H9 (cell line): Measurements from ENCODE around the gene POLQ. TPM values are rescaled to one million over a fixed set of nuclear protein-coding genes. Genes with fewer than 3 reads are reported as not detected.

Source experiments
- DNase-seq: peaks from one replicate; pipeline ENCODE4 v3.0.0-alpha.2; 2017
- H2AFZ ChIP-seq: one replicate; pipeline ENCODE4 v1.6.1; 2013; ENCODE audit warnings: mild to moderate bottlenecking, low read length, control low read depth, moderate library complexity
- H2AK5ac ChIP-seq: 2 replicates; pipeline ENCODE4 v1.6.1; 2013; ENCODE audit warnings: low read length, control low read depth, mixed read lengths; ENCODE audit not compliant: insufficient read length
- H2BK120ac ChIP-seq: one replicate; pipeline ENCODE4 v1.6.1; 2013; ENCODE audit warnings: low read depth, mild to moderate bottlenecking, low read length, control low read depth, inconsistent platforms; ENCODE audit not compliant: poor library complexity, severe bottlenecking
- H2BK12ac ChIP-seq: 2 replicates; pipeline ENCODE4 v1.6.1; 2013; ENCODE audit warnings: low read length, control low read depth, mixed read lengths, low read depth; ENCODE audit not compliant: insufficient read length
- H2BK15ac ChIP-seq: 2 replicates; pipeline ENCODE4 v1.6.1; 2013; ENCODE audit warnings: low read depth, low read length, control low read depth
- H2BK20ac ChIP-seq: one replicate; pipeline ENCODE4 v1.6.1; 2013; ENCODE audit warnings: low read depth, mild to moderate bottlenecking, low read length, control low read depth, inconsistent platforms; ENCODE audit not compliant: poor library complexity, severe bottlenecking
- H2BK5ac ChIP-seq: 2 replicates; pipeline ENCODE4 v1.6.1; 2013; ENCODE audit warnings: low read length, control low read depth, mixed read lengths; ENCODE audit not compliant: insufficient read length
- H3K14ac ChIP-seq: 2 replicates; pipeline ENCODE4 v1.6.1; 2013; ENCODE audit warnings: low read length, control low read depth; ENCODE audit not compliant: insufficient read depth
- H3K18ac ChIP-seq: 2 replicates; pipeline ENCODE4 v1.6.1; 2013; ENCODE audit warnings: low read depth, mild to moderate bottlenecking, mixed read lengths, low read length, control low read depth; ENCODE audit not compliant: insufficient read length
- H3K23ac ChIP-seq: 2 replicates; pipeline ENCODE4 v1.6.1; 2013; ENCODE audit warnings: low read length, control low read depth, mixed read lengths, low read depth; ENCODE audit not compliant: insufficient read length
- H3K23me2 ChIP-seq: 2 replicates; pipeline ENCODE4 v1.6.1; 2013; ENCODE audit warnings: low read depth, mild to moderate bottlenecking, mixed read lengths, low read length, control low read depth; ENCODE audit not compliant: insufficient read length, poor library complexity, severe bottlenecking
- H3K27ac ChIP-seq: 2 replicates; pipeline ENCODE4 v1.5.1; 2013; ENCODE audit warnings: low read length, control low read depth, mixed read lengths, low read depth; ENCODE audit not compliant: insufficient read length
- H3K27me3 ChIP-seq: 2 replicates; pipeline ENCODE4 v1.6.1; 2013; ENCODE audit warnings: low read length, control low read depth, inconsistent platforms; ENCODE audit not compliant: insufficient read depth
- H3K4ac ChIP-seq: 2 replicates; pipeline ENCODE4 v1.6.1; 2013; ENCODE audit warnings: low read depth, mild to moderate bottlenecking, control low read depth, inconsistent platforms, low read length, moderate library complexity
- H3K4me1 ChIP-seq: 2 replicates; pipeline ENCODE4 v1.6.1; 2013; ENCODE audit warnings: low read length, control low read depth, inconsistent platforms; ENCODE audit not compliant: insufficient read depth
- H3K4me2 ChIP-seq: 2 replicates; pipeline ENCODE4 v1.6.1; 2013; ENCODE audit warnings: low read length, control low read depth, mixed read lengths; ENCODE audit not compliant: insufficient read length, insufficient read depth
- H3K56ac ChIP-seq: 2 replicates; pipeline ENCODE4 v1.6.1; 2013; ENCODE audit warnings: low read depth, mild to moderate bottlenecking, mixed read lengths, low read length, control low read depth; ENCODE audit not compliant: insufficient read length
- H3K79me1 ChIP-seq: 2 replicates; pipeline ENCODE4 v1.6.1; 2013; ENCODE audit warnings: low read depth, mild to moderate bottlenecking, moderate library complexity, low read length, control low read depth, inconsistent platforms; ENCODE audit not compliant: insufficient read depth, poor library complexity, severe bottlenecking
- H3K79me2 ChIP-seq: 2 replicates; pipeline ENCODE4 v1.6.1; 2013; ENCODE audit warnings: low read length, control low read depth, inconsistent platforms; ENCODE audit not compliant: insufficient read depth
- H3K9ac ChIP-seq: 2 replicates; pipeline ENCODE4 v1.6.1; 2013; ENCODE audit warnings: low read length, control low read depth, mixed read lengths; ENCODE audit not compliant: insufficient read length; ENCODE audit errors: extremely low read depth
- H3K9me3 ChIP-seq: one replicate; pipeline ENCODE4 v1.6.1; 2013; ENCODE audit warnings: low read depth, low read length, inconsistent platforms; ENCODE audit not compliant: control insufficient read depth
- H3T11ph ChIP-seq: one replicate; pipeline ENCODE4 v1.6.1; 2013; ENCODE audit warnings: mild to moderate bottlenecking, low read length, control low read depth, inconsistent platforms
- H4K20me1 ChIP-seq: one replicate; pipeline ENCODE4 v1.6.1; 2013; ENCODE audit not compliant: control insufficient read depth, insufficient read length, insufficient read depth
- H4K5ac ChIP-seq: 2 replicates; pipeline ENCODE4 v1.6.1; 2013; ENCODE audit warnings: low read depth, mild to moderate bottlenecking, mixed read lengths, low read length, control low read depth; ENCODE audit not compliant: insufficient read length
- H4K8ac ChIP-seq: replicated peaks from 2 replicates; pipeline ENCODE4 v1.6.1; 2013; ENCODE audit warnings: low read length, control low read depth, mixed read lengths, low read depth; ENCODE audit not compliant: insufficient read length
- H4K91ac ChIP-seq: 2 replicates; pipeline ENCODE4 v1.6.1; 2013; ENCODE audit warnings: low read depth, mild to moderate bottlenecking, moderate library complexity, mixed read lengths, low read length, control low read depth; ENCODE audit not compliant: insufficient read length
- H3K27ac Mint-ChIP-seq, 3 experiments: 2 replicates in 2 of 3; 3 replicates in 1 of 3; pipeline ENCODE4 v1.8.0; 2020 to 2021; ENCODE audit warnings: mixed read lengths in 3 of 3, mild to moderate bottlenecking in 1 of 3, moderate library complexity in 1 of 3
- H3K27me3 Mint-ChIP-seq: 2 replicates; pipeline ENCODE4 v1.8.0; 2021; ENCODE audit warnings: low read depth, mild to moderate bottlenecking, moderate library complexity, mixed read lengths
- H3K36me3 Mint-ChIP-seq, 3 experiments: 2 replicates in 2 of 3; 3 replicates in 1 of 3; pipeline ENCODE4 v1.8.0; 2020 to 2021; ENCODE audit warnings: low read depth in 3 of 3, mixed read lengths in 3 of 3; ENCODE audit not compliant: insufficient read depth in 1 of 3
- H3K4me1 Mint-ChIP-seq, 2 experiments: 2 replicates each; pipeline ENCODE4 v1.8.0; 2020; ENCODE audit warnings: mixed read lengths in 2 of 2
- H3K4me3 Mint-ChIP-seq, 2 experiments: 2 replicates in 1 of 2; 3 replicates in 1 of 2; pipeline ENCODE4 v1.8.0; 2020 to 2021; ENCODE audit warnings: mild to moderate bottlenecking in 2 of 2, mixed read lengths in 2 of 2, moderate library complexity in 1 of 2
- H3K9me3 Mint-ChIP-seq, 2 experiments: 2 replicates in 1 of 2; 3 replicates in 1 of 2; pipeline ENCODE4 v1.8.0; 2020; ENCODE audit warnings: mild to moderate bottlenecking in 2 of 2, mixed read lengths in 2 of 2, moderate library complexity in 1 of 2
- whole genome bisulfite sequencing: extraction: QIAGEN DNeasy Blood & Tissue Kit; methylation state at CpG from one replicate; pipeline ENCODE4 v1.1.7; 2013; ENCODE audit warnings: missing lambda C conversion rate, low lambda C conversion rate, mixed read lengths; ENCODE audit not compliant: insufficient read length; ENCODE audit errors: extremely low coverage; 5-methylcytosine and 5-hydroxymethylcytosine counted together
- total RNA-seq: library from RNA; stranded (reverse); gene quantifications from 2 replicates; pipeline ENCODE4 v1.2.1, GENCODE V29; 2021
- TF ChIP-seq, protein P1 (sequence below): fragments of 200-600 bp; sonication (generic); conservative IDR thresholded peaks from 3 replicates; pipeline ENCODE4 v1.8.0; 2021; ENCODE audit warnings: antibody characterized with exemption, mild to moderate bottlenecking

The POLQ gene
- total RNA-seq, 1 experiment from 2014 or later = 15.4 TPM

- Mint-ChIP-seq H3K27me3 (no peaks in the 10 kb centered on the region), H3K4me3 (no peak overlapping the region), H3K27ac (no peak overlapping the region), H3K36me3 (peaks cover 8 to 39% (median 37%) of the 10 kb centered on the region in 3 experiments; a peak in 6 of 7 replicates), H3K4me1 (no peaks in the 10 kb centered on the region), H3K9me3 (no peaks in the 10 kb centered on the region)
- Histone ChIP-seq H2BK12ac (no peak overlapping the region), H2BK15ac (no peak overlapping the region), H2BK20ac (no peak overlapping the region), H3K27me3 (no peaks in the 10 kb centered on the region), H3K18ac (no peak overlapping the region), H3K23ac (no peak overlapping the region), H3T11ph (no peak overlapping the region), H3K9ac (no peak overlapping the region), H3K9me3 (no peaks in the 10 kb centered on the region), H3K14ac (no peak overlapping the region), H4K91ac (no peak overlapping the region), H3K4ac (no peak overlapping the region), H4K5ac (no peak overlapping the region), H4K20me1 (no peaks in the 10 kb centered on the region), H3K79me1 (no peaks in the 10 kb centered on the region), H3K4me2 (no peak overlapping the region), H3K56ac (no peak overlapping the region), H2BK120ac (no peak overlapping the region), H3K23me2 (no peaks in the 10 kb centered on the region), H3K79me2 (no peaks in the 10 kb centered on the region), H2BK5ac (no peak overlapping the region), H4K8ac (no peak overlapping the region), H2AFZ (no peak overlapping the region), H3K27ac (no peak overlapping the region), H3K4me1 (no peaks in the 10 kb centered on the region), H2AK5ac (no peak overlapping the region)
- TF ChIP-seq, protein P1, sequence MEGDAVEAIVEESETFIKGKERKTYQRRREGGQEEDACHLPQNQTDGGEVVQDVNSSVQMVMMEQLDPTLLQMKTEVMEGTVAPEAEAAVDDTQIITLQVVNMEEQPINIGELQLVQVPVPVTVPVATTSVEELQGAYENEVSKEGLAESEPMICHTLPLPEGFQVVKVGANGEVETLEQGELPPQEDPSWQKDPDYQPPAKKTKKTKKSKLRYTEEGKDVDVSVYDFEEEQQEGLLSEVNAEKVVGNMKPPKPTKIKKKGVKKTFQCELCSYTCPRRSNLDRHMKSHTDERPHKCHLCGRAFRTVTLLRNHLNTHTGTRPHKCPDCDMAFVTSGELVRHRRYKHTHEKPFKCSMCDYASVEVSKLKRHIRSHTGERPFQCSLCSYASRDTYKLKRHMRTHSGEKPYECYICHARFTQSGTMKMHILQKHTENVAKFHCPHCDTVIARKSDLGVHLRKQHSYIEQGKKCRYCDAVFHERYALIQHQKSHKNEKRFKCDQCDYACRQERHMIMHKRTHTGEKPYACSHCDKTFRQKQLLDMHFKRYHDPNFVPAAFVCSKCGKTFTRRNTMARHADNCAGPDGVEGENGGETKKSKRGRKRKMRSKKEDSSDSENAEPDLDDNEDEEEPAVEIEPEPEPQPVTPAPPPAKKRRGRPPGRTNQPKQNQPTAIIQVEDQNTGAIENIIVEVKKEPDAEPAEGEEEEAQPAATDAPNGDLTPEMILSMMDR = no peak
- DNase-seq = no peak
- no CpG with 5 or more reads among the region's 2 CpGs for WGBS
Observed at GRCh38 chr3:121436074-121436473, 109.7 kb downstream of the POLQ start.
